WTC11 (cell line): Measurements from ENCODE around the gene SYNRG. TPM values are rescaled to one million over a fixed set of nuclear protein-coding genes. Genes with fewer than 3 reads are reported as not detected.

ENCODE experiments used
- ATAC-seq: fragments of 200-7000 bp; cut with Tn5 transposase; 2 replicates; pipeline ENCODE4 v1.10.0; 2021; ENCODE audit warnings: mild to moderate bottlenecking, moderate library complexity
- CTCF ChIA-PET: fragments of 300-600 bp; sonication (Branson Sonifier 250); formaldehyde crosslinking; loops from one replicate; lab custom pipeline; 2021; ENCODE audit warnings: antibody characterized with exemption; lab: Charles Lee
- POLR2A ChIA-PET: fragments of 350-600 bp; sonication (Branson Sonifier 250); formaldehyde crosslinking; loops from one replicate; lab custom pipeline; 2021; ENCODE audit warnings: antibody characterized with exemption; lab: Charles Lee
- DNase-seq: peaks from one replicate; pipeline ENCODE4 v3.0.0; 2021; ENCODE audit warnings: low spot score
- H3K27ac Mint-ChIP-seq: 2 replicates; pipeline ENCODE4 v1.8.0; 2021; ENCODE audit warnings: mixed read lengths
- H3K27me3 Mint-ChIP-seq: 2 replicates; pipeline ENCODE4 v1.8.0; 2021; ENCODE audit warnings: low read depth, mild to moderate bottlenecking, moderate library complexity, mixed read lengths
- H3K36me3 Mint-ChIP-seq: 2 replicates; pipeline ENCODE4 v1.8.0; 2021; ENCODE audit warnings: mixed read lengths
- H3K4me1 Mint-ChIP-seq: 2 replicates; pipeline ENCODE4 v1.8.0; 2022; ENCODE audit warnings: mixed read lengths
- H3K4me3 Mint-ChIP-seq: 2 replicates; pipeline ENCODE4 v1.8.0; 2021; ENCODE audit warnings: mild to moderate bottlenecking, moderate library complexity, mixed read lengths
- H3K9me3 Mint-ChIP-seq: 2 replicates; pipeline ENCODE4 v1.8.0; 2021; ENCODE audit warnings: mixed read lengths
- ATF2 ChIP-seq: sonication (generic); formaldehyde crosslinking; IDR thresholded peaks from 2 replicates; pipeline ENCODE4 v1.8.1; 2022; ENCODE audit warnings: low read depth, missing genetic modification reagents, borderline replicate concordance
- ATF6 ChIP-seq: sonication (generic); formaldehyde crosslinking; IDR thresholded peaks from 2 replicates; pipeline ENCODE4 v1.8.1; 2023; ENCODE audit warnings: mild to moderate bottlenecking, missing genetic modification reagents
- CTCF ChIP-seq: fragments of 200-600 bp; IDR thresholded peaks from 2 replicates; pipeline ENCODE4 v1.8.0; 2022; ENCODE audit warnings: antibody characterized with exemption
- E2F1 ChIP-seq: sonication (generic); formaldehyde crosslinking; IDR thresholded peaks from 2 replicates; pipeline ENCODE4 v1.8.0; 2022; ENCODE audit warnings: mild to moderate bottlenecking, missing genetic modification reagents
- E2F4 ChIP-seq: sonication (generic); formaldehyde crosslinking; IDR thresholded peaks from 2 replicates; pipeline ENCODE4 v1.8.1; 2022; ENCODE audit warnings: low read depth, mild to moderate bottlenecking, moderate library complexity, missing genetic modification reagents, borderline replicate concordance
- ELF4 ChIP-seq: sonication (generic); formaldehyde crosslinking; IDR thresholded peaks from 2 replicates; pipeline ENCODE4 v1.8.1; 2022; ENCODE audit warnings: low read depth, mild to moderate bottlenecking, moderate library complexity, missing genetic modification reagents
- FOXK1 ChIP-seq: sonication (generic); formaldehyde crosslinking; IDR thresholded peaks from 2 replicates; pipeline ENCODE4 v1.8.0; 2022; ENCODE audit warnings: mild to moderate bottlenecking, moderate library complexity, missing genetic modification reagents
- NFYB ChIP-seq: sonication (generic); formaldehyde crosslinking; conservative IDR thresholded peaks from 2 replicates; pipeline ENCODE4 v1.8.0; 2022; ENCODE audit warnings: low read depth, missing genetic modification reagents
- NR1H2 ChIP-seq: sonication (generic); formaldehyde crosslinking; IDR thresholded peaks from 2 replicates; pipeline ENCODE4 v1.9.0; 2021; ENCODE audit warnings: mild to moderate bottlenecking, moderate library complexity, missing genetic modification reagents
- NR2C2 ChIP-seq: sonication (generic); formaldehyde crosslinking; IDR thresholded peaks from 2 replicates; pipeline ENCODE4 v1.8.0; 2022; ENCODE audit warnings: mild to moderate bottlenecking, missing genetic modification reagents
- NR3C1 ChIP-seq: sonication (generic); formaldehyde crosslinking; conservative IDR thresholded peaks from 2 replicates; pipeline ENCODE4 v1.8.1; 2023; ENCODE audit warnings: low read depth, mild to moderate bottlenecking, missing genetic modification reagents
- OVOL2 ChIP-seq: fragments of 250-450 bp; sonication (Bioruptor Pico); IDR thresholded peaks from 2 replicates; pipeline ENCODE4 v1.9.0; 2021; ENCODE audit warnings: mild to moderate bottlenecking, borderline replicate concordance
- STAT6 ChIP-seq: sonication (generic); formaldehyde crosslinking; conservative IDR thresholded peaks from 2 replicates; pipeline ENCODE4 v1.8.1; 2023; ENCODE audit warnings: mild to moderate bottlenecking, low read depth, missing genetic modification reagents, moderate library complexity
- TEAD1 ChIP-seq: sonication (generic); formaldehyde crosslinking; IDR thresholded peaks from 2 replicates; pipeline ENCODE4 v1.8.0; 2022; ENCODE audit warnings: mild to moderate bottlenecking, missing genetic modification reagents
- ZBTB21 ChIP-seq: sonication (generic); formaldehyde crosslinking; IDR thresholded peaks from 2 replicates; pipeline ENCODE4 v1.8.1; 2023; ENCODE audit warnings: mild to moderate bottlenecking, missing genetic modification reagents, borderline replicate concordance
- ZNF281 ChIP-seq: sonication (generic); formaldehyde crosslinking; IDR thresholded peaks from 2 replicates; pipeline ENCODE4 v1.8.0; 2023; ENCODE audit warnings: mild to moderate bottlenecking, missing genetic modification reagents
- ZNF416 ChIP-seq: fragments of 250-450 bp; sonication (Bioruptor Pico); IDR thresholded peaks from 2 replicates; pipeline ENCODE4 v1.9.0; 2021; ENCODE audit warnings: mild to moderate bottlenecking, inconsistent platforms
- ZNF425 ChIP-seq: fragments of 250-450 bp; sonication (Bioruptor Pico); conservative IDR thresholded peaks from 2 replicates; pipeline ENCODE4 v1.9.0; 2021; ENCODE audit warnings: mild to moderate bottlenecking
- total RNA-seq: library from RNA; stranded (reverse); gene quantifications from 3 replicates; pipeline ENCODE4 v1.2.3, GENCODE V29; 2021

SYNRG gene
- total RNA-seq, 1 experiment from 2014 or later = 31.3 TPM

- TF ChIP-seq OVOL2 (CRISPR knock-in tag) = no peak
- TF ChIP-seq ATF2 (CRISPR knock-in tag) = no peak
- TF ChIP-seq TEAD1 = no peak
- TF ChIP-seq E2F4 (CRISPR knock-in tag) = no peak
These were observed 16.9 kb downstream of the SYNRG start (continued) for GRCh38 chr17:37592291-37592690.

GRCh38 chr17:37585066-37585465 lies 24.2 kb downstream of the SYNRG start:
- no peaks in the 10 kb centered on the region for H3K4me1 Mint-ChIP-seq
- ChIA-PET POLR2A (no interaction called here), CTCF (no interaction called here)
- no peak for DNase-seq
- no peak overlapping the region for H3K4me3 Mint-ChIP-seq
- H3K27me3 Mint-ChIP-seq = no peaks in the 10 kb centered on the region
- H3K9me3 Mint-ChIP-seq = no peaks in the 10 kb centered on the region
- no peak overlapping the region for H3K27ac Mint-ChIP-seq
- H3K36me3 Mint-ChIP-seq = peaks cover 17% of the 10 kb centered on the region
- no peak for TF ChIP-seq ATF6 (CRISPR knock-in tag)
- TF ChIP-seq E2F1 = no peak
- no peak for TF ChIP-seq NR3C1 (CRISPR knock-in tag)
- no peak for TF ChIP-seq CTCF
- TF ChIP-seq NR1H2 (CRISPR knock-in tag) = no peak
- no peak for TF ChIP-seq FOXK1
- no peak for TF ChIP-seq ELF4 (CRISPR knock-in tag)
- TF ChIP-seq ZNF281 (CRISPR knock-in tag) = no peak
- TF ChIP-seq NR2C2 (CRISPR knock-in tag) = no peak
- TF ChIP-seq ZNF416 (CRISPR knock-in tag) = no peak
- TF ChIP-seq ZNF425 (CRISPR knock-in tag) = no peak
- no peak for TF ChIP-seq STAT6 (CRISPR knock-in tag)
- TF ChIP-seq ZBTB21 (CRISPR knock-in tag) = no peak
- no peak for TF ChIP-seq NFYB (CRISPR knock-in tag)
- no peak for TF ChIP-seq TEAD1
- TF ChIP-seq, all 79 proteins: peak for 0
- no peak for ATAC-seq
